Glomerular endothelial cell (primary cell): ENCODE measurements around the gene ST7. TPM values are rescaled to one million over a fixed set of nuclear protein-coding genes. Genes with fewer than 3 reads are reported as not detected.
"Not testable (repeated sequence)": the region's sequence is repeated elsewhere in the genome, so short reads cannot be mapped to it uniquely, and the experiment has no call there.

ENCODE experiments used
- DNase-seq: peaks from one replicate; pipeline ENCODE4 v3.0.0-alpha.2; 2011; ENCODE audit warnings: low read depth, low spot score; ENCODE audit errors: extremely low read depth
- total RNA-seq: library from RNA; depleted of rRNA; stranded (reverse); fragments of >200 nt; gene quantifications from 2 replicates; pipeline ENCODE4 v1.2.3, GENCODE V29; 2015

ST7 gene
- total RNA-seq, 1 donor from 2014 or later: 24.4 TPM

GRCh38 chr7:117023325-117023854, 70.1 kb downstream of the ST7 start:
- DNase-seq: no peak

GRCh38 chr7:117024811-117025210, 71.5 kb downstream of the ST7 start:
- no peak for DNase-seq

- peak; percentile 84 for DNase-seq
Measured at GRCh38 chr7:117025891-117026290, 72.6 kb downstream of the ST7 start.

DNA sequence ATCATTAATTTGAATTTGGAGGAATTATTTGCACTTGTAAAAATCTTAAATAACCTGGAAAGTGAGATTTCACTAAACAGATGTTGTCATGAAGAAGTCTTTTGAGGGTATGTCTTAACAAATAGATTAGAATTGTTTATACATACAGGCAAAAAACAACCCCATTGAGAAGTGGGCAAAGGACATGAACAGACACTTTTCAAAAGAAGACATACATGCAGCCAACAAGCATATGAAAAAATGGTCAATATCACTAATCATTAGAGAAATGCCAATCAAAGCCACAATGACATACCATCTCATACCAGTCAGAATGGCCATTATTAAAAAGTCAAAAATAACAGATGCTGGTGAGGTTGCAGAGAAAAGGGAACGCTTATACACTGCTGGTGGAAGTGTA, 77.0 kb downstream of the ST7 start:
- DNase-seq: not testable (repeated sequence)

- not testable (repeated sequence) for DNase-seq
Measured at GRCh38 chr7:117030793-117031192, 77.5 kb downstream of the ST7 start.

DNA sequence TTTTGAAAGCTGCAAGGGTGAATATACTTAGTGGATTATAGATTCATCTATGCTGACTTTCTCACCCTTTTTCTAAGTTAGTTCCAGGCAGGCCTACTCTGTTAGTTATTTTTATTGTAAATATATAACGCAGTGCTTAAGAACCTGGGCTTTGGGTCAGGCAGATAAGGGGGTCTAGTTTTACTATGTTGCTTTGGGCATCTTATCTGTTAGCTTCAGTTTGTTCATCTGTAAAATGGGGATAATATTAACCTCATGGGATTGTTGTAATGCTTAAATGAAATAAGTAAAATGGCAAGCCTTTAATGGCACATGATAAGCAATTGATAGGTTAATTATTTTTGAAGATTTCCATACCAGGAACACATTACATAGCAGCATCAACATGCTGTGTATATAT, 79.5 kb downstream of the ST7 start:
- DNase-seq: no peak

GRCh38 chr7:117034851-117035464, 81.7 kb downstream of the ST7 start:
- DNase-seq: no peak

GRCh38 chr7:117035465-117035862, 82.2 kb downstream of the ST7 start:
- DNase-seq: no peak

- DNase-seq: no peak
Measured at GRCh38 chr7:117036053-117036669, 82.9 kb downstream of the ST7 start.

- no peak for DNase-seq
Measured at GRCh38 chr7:117036836-117037235, 83.5 kb downstream of the ST7 start.

GRCh38 chr7:117038408-117038807, 85.1 kb downstream of the ST7 start:
- no peak for DNase-seq

- DNase-seq: no peak
Measured at GRCh38 chr7:117041007-117041406, 87.7 kb downstream of the ST7 start.

GRCh38 chr7:117041822-117042221, 88.5 kb downstream of the ST7 start:
- DNase-seq: no peak

DNA sequence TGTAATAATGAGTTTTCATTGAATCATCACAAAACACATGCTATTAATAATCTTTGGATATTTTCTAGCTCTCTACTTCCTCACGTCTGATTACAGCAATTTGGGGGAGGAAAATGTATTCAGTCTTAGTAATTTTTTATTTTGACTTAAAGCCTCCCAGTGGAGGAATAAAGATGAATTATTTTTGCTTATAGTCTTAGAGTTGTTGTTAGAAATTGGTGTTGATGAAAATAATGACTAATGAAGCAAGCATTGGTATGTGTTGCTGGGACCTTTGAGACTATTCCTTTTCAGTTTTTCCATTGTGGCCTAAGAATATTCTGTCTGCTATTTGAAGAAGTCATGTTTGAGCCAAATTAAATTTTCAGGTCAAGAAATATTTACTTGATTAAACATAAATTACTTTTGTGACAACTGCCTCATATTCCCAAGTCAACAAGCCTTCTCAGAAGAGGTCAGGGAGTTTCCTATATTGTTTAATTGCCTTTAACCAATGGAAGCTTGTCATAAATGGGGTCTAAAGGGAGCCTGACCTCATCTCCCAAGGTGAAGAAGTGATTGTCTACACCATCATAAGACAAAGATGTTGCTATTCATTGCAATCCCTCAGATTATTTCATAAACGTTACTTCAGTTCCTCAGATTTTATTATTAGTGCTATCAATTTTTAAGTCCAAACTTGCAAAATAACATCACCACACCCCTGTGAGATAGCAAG, 90.0 kb downstream of the ST7 start:
- DNase-seq: no peak

DNA sequence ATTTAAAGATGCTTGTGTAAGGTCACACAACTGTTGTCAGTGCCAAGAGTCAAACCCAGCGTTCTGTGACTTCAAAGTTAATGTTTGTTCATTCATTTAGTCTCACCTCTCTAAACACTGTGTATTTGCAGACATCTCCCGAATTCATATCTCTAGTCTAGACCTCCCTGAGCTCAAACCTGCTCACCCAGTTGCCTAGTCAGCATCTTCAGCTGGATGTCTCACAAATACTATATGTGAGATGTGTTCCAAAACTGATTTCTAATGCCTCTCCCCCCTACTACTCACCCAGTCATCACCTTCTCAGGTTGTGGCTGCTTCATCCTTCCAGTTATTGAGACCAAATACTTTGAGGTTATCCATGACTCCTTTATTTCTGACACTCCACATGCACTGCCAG, 91.4 kb downstream of the ST7 start:
- DNase-seq: no peak

DNA sequence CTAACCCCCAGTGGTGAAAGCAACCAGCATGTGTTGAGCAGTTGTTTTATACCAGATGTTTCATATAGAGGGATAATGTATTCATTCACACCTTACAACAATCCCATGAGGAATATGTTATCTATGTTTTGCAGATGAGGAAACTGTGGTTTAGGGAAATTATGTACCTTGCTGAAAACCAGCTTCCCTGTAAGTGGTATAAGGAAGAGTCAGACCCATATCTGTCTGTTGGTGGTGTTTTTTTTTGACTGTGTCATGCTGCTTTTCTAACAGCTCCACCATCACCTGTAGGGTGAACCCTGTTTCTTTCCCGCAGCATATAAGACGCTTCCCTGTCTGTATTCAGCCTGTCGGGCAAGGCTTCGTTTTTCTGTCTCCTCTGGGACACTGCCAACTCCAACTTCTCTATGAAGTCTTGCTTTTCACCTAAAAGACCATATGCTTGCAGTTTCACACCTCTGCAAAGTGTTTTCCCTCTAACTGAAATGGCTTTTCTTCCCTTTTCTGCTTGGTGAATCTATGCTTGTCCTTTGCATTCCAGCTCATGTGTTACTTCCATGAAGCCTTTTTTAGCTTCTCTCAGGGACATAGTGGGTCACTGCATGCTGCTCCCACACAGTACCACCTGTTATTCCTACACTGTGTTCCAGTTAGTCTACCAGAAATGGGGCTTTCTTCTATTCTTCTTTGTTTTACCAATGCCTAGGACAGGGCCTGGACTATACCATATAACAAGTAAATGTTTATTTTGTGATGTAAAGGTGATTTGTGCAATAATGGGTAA, 92.8 kb downstream of the ST7 start:
- no peak for DNase-seq

- no peak for DNase-seq
Measured at GRCh38 chr7:117047496-117047895, 94.2 kb downstream of the ST7 start.

DNA sequence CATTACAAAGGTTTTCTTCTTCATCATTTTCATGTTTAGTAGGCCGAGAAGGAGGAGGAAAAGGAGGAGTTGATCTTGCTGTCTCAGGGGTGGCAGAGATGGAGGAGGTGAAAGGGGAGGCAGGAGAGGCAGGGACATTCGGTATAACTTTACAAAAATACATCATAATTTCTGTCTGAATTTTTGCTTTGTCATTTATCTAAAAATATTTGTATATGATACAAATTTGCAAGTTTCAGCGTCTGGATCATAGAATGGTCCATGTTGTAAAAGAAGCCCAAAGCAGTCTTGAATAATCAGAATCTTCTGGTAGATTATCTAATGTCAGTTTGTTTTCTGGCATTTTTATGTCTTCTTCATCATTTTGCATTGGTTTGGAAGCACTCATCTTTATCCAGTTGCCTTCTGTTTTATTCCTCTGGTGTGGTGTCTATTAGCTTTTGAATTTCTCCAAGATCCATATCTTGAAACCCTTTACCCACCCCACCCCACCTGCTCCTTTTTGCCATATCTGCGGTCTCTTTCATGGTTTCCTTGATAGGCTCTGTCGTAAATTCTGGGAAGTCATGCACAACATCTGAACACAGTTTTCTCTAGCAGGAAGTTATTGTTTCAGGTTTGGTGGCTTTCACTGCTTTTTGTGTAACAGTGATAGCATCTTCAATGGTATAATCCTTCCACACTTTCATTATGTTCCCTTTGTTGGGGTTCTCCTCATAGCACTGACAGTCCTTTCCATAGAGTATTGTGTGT, 95.0 kb downstream of the ST7 start:
- DNase-seq: no peak

- DNase-seq: no peak
Measured at GRCh38 chr7:117048882-117049281, 95.6 kb downstream of the ST7 start.

DNA sequence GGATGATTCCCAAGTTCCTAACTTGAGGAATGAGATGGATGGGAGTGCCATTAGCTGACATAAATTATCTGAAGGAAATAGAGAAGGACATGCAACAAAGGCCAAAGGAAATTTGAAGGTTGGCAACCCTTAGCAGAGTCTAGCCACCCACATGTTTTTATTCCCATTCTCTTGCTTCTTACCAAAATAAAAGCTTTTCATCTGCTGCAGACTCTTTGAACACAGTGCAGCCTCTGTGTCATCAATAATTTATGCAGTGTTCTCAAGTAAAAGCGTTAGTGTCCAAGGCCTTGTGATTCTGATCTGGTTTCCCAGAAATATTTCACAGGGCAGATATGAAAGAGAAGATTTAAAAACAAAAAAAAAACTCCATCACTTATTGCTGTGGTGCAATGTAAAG, 98.5 kb downstream of the ST7 start:
- DNase-seq: no peak
